ENCODE results near the gene KCNJ4.

DNA sequence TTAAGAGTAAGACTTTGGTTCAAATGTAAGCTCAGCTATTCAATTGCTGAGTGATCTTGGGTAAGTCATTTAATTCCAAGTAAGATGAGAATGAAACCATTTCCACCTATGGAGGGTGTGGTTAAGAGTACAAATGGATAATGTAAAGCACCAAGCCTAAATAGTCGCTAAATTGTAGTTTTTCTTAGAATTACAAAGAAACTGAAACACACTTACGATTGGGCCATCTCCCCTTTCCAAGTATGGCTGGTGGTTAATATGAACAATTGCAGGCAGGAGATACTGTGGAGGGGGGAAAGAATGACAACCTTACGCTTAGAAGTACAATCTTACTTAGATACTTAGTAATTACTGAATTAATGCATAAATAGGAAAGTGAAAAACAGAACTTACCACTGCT lies 42.9 kb upstream of the KCNJ4 start:
- TF ChIP-seq, protein P1, sequence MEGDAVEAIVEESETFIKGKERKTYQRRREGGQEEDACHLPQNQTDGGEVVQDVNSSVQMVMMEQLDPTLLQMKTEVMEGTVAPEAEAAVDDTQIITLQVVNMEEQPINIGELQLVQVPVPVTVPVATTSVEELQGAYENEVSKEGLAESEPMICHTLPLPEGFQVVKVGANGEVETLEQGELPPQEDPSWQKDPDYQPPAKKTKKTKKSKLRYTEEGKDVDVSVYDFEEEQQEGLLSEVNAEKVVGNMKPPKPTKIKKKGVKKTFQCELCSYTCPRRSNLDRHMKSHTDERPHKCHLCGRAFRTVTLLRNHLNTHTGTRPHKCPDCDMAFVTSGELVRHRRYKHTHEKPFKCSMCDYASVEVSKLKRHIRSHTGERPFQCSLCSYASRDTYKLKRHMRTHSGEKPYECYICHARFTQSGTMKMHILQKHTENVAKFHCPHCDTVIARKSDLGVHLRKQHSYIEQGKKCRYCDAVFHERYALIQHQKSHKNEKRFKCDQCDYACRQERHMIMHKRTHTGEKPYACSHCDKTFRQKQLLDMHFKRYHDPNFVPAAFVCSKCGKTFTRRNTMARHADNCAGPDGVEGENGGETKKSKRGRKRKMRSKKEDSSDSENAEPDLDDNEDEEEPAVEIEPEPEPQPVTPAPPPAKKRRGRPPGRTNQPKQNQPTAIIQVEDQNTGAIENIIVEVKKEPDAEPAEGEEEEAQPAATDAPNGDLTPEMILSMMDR (IDR thresholded peaks at IDR 0.05; ENCODE audit: low read length) = no peak
- TF ChIP-seq EZH2 (optimal IDR thresholded peaks at IDR 0.05; ENCODE audit: low read depth, low read length) (no peak), EZH2phosphoT487 (IDR thresholded peaks at IDR 0.05; ENCODE audit: low read length) (no peak)

Data from MM.1S (cell line).